H9 (cell line): ENCODE data around the gene SLC34A3. TPM values are rescaled to one million over a fixed set of nuclear protein-coding genes. Genes with fewer than 3 reads are reported as not detected.
A peak's percentile ranks its signal among the peaks of the same experiment; 100 is the strongest.

Source experiments
- DNase-seq: peaks from one replicate; pipeline ENCODE4 v3.0.0-alpha.2; 2017
- H2AFZ ChIP-seq: one replicate; pipeline ENCODE4 v1.6.1; 2013; ENCODE audit warnings: mild to moderate bottlenecking, low read length, control low read depth, moderate library complexity
- H2AK5ac ChIP-seq: 2 replicates; pipeline ENCODE4 v1.6.1; 2013; ENCODE audit warnings: low read length, control low read depth, mixed read lengths; ENCODE audit not compliant: insufficient read length
- H2BK120ac ChIP-seq: one replicate; pipeline ENCODE4 v1.6.1; 2013; ENCODE audit warnings: low read depth, mild to moderate bottlenecking, low read length, control low read depth, inconsistent platforms; ENCODE audit not compliant: poor library complexity, severe bottlenecking
- H2BK12ac ChIP-seq: 2 replicates; pipeline ENCODE4 v1.6.1; 2013; ENCODE audit warnings: low read length, control low read depth, mixed read lengths, low read depth; ENCODE audit not compliant: insufficient read length
- H2BK15ac ChIP-seq: 2 replicates; pipeline ENCODE4 v1.6.1; 2013; ENCODE audit warnings: low read depth, low read length, control low read depth
- H2BK20ac ChIP-seq: one replicate; pipeline ENCODE4 v1.6.1; 2013; ENCODE audit warnings: low read depth, mild to moderate bottlenecking, low read length, control low read depth, inconsistent platforms; ENCODE audit not compliant: poor library complexity, severe bottlenecking
- H2BK5ac ChIP-seq: 2 replicates; pipeline ENCODE4 v1.6.1; 2013; ENCODE audit warnings: low read length, control low read depth, mixed read lengths; ENCODE audit not compliant: insufficient read length
- H3K14ac ChIP-seq: 2 replicates; pipeline ENCODE4 v1.6.1; 2013; ENCODE audit warnings: low read length, control low read depth; ENCODE audit not compliant: insufficient read depth
- H3K18ac ChIP-seq: 2 replicates; pipeline ENCODE4 v1.6.1; 2013; ENCODE audit warnings: low read depth, mild to moderate bottlenecking, mixed read lengths, low read length, control low read depth; ENCODE audit not compliant: insufficient read length
- H3K23ac ChIP-seq: 2 replicates; pipeline ENCODE4 v1.6.1; 2013; ENCODE audit warnings: low read length, control low read depth, mixed read lengths, low read depth; ENCODE audit not compliant: insufficient read length
- H3K23me2 ChIP-seq: 2 replicates; pipeline ENCODE4 v1.6.1; 2013; ENCODE audit warnings: low read depth, mild to moderate bottlenecking, mixed read lengths, low read length, control low read depth; ENCODE audit not compliant: insufficient read length, poor library complexity, severe bottlenecking
- H3K27ac ChIP-seq: 2 replicates; pipeline ENCODE4 v1.5.1; 2013; ENCODE audit warnings: low read length, control low read depth, mixed read lengths, low read depth; ENCODE audit not compliant: insufficient read length
- H3K27me3 ChIP-seq: 2 replicates; pipeline ENCODE4 v1.6.1; 2013; ENCODE audit warnings: low read length, control low read depth, inconsistent platforms; ENCODE audit not compliant: insufficient read depth
- H3K4ac ChIP-seq: 2 replicates; pipeline ENCODE4 v1.6.1; 2013; ENCODE audit warnings: low read depth, mild to moderate bottlenecking, control low read depth, inconsistent platforms, low read length, moderate library complexity
- H3K4me1 ChIP-seq: 2 replicates; pipeline ENCODE4 v1.6.1; 2013; ENCODE audit warnings: low read length, control low read depth, inconsistent platforms; ENCODE audit not compliant: insufficient read depth
- H3K4me2 ChIP-seq: 2 replicates; pipeline ENCODE4 v1.6.1; 2013; ENCODE audit warnings: low read length, control low read depth, mixed read lengths; ENCODE audit not compliant: insufficient read length, insufficient read depth
- H3K56ac ChIP-seq: 2 replicates; pipeline ENCODE4 v1.6.1; 2013; ENCODE audit warnings: low read depth, mild to moderate bottlenecking, mixed read lengths, low read length, control low read depth; ENCODE audit not compliant: insufficient read length
- H3K79me1 ChIP-seq: 2 replicates; pipeline ENCODE4 v1.6.1; 2013; ENCODE audit warnings: low read depth, mild to moderate bottlenecking, moderate library complexity, low read length, control low read depth, inconsistent platforms; ENCODE audit not compliant: insufficient read depth, poor library complexity, severe bottlenecking
- H3K79me2 ChIP-seq: 2 replicates; pipeline ENCODE4 v1.6.1; 2013; ENCODE audit warnings: low read length, control low read depth, inconsistent platforms; ENCODE audit not compliant: insufficient read depth
- H3K9ac ChIP-seq: 2 replicates; pipeline ENCODE4 v1.6.1; 2013; ENCODE audit warnings: low read length, control low read depth, mixed read lengths; ENCODE audit not compliant: insufficient read length; ENCODE audit errors: extremely low read depth
- H3K9me3 ChIP-seq: one replicate; pipeline ENCODE4 v1.6.1; 2013; ENCODE audit warnings: low read depth, low read length, inconsistent platforms; ENCODE audit not compliant: control insufficient read depth
- H3T11ph ChIP-seq: one replicate; pipeline ENCODE4 v1.6.1; 2013; ENCODE audit warnings: mild to moderate bottlenecking, low read length, control low read depth, inconsistent platforms
- H4K20me1 ChIP-seq: one replicate; pipeline ENCODE4 v1.6.1; 2013; ENCODE audit not compliant: control insufficient read depth, insufficient read length, insufficient read depth
- H4K5ac ChIP-seq: 2 replicates; pipeline ENCODE4 v1.6.1; 2013; ENCODE audit warnings: low read depth, mild to moderate bottlenecking, mixed read lengths, low read length, control low read depth; ENCODE audit not compliant: insufficient read length
- H4K8ac ChIP-seq: replicated peaks from 2 replicates; pipeline ENCODE4 v1.6.1; 2013; ENCODE audit warnings: low read length, control low read depth, mixed read lengths, low read depth; ENCODE audit not compliant: insufficient read length
- H4K91ac ChIP-seq: 2 replicates; pipeline ENCODE4 v1.6.1; 2013; ENCODE audit warnings: low read depth, mild to moderate bottlenecking, moderate library complexity, mixed read lengths, low read length, control low read depth; ENCODE audit not compliant: insufficient read length
- H3K27ac Mint-ChIP-seq, 3 experiments: 2 replicates in 2 of 3; 3 replicates in 1 of 3; pipeline ENCODE4 v1.8.0; 2020 to 2021; ENCODE audit warnings: mixed read lengths in 3 of 3, mild to moderate bottlenecking in 1 of 3, moderate library complexity in 1 of 3
- H3K27me3 Mint-ChIP-seq: 2 replicates; pipeline ENCODE4 v1.8.0; 2021; ENCODE audit warnings: low read depth, mild to moderate bottlenecking, moderate library complexity, mixed read lengths
- H3K36me3 Mint-ChIP-seq, 3 experiments: 2 replicates in 2 of 3; 3 replicates in 1 of 3; pipeline ENCODE4 v1.8.0; 2020 to 2021; ENCODE audit warnings: low read depth in 3 of 3, mixed read lengths in 3 of 3; ENCODE audit not compliant: insufficient read depth in 1 of 3
- H3K4me1 Mint-ChIP-seq, 2 experiments: 2 replicates each; pipeline ENCODE4 v1.8.0; 2020; ENCODE audit warnings: mixed read lengths in 2 of 2
- H3K4me3 Mint-ChIP-seq, 2 experiments: 2 replicates in 1 of 2; 3 replicates in 1 of 2; pipeline ENCODE4 v1.8.0; 2020 to 2021; ENCODE audit warnings: mild to moderate bottlenecking in 2 of 2, mixed read lengths in 2 of 2, moderate library complexity in 1 of 2
- H3K9me3 Mint-ChIP-seq, 2 experiments: 2 replicates in 1 of 2; 3 replicates in 1 of 2; pipeline ENCODE4 v1.8.0; 2020; ENCODE audit warnings: mild to moderate bottlenecking in 2 of 2, mixed read lengths in 2 of 2, moderate library complexity in 1 of 2
- WGBS: extraction: QIAGEN DNeasy Blood & Tissue Kit; methylation state at CpG from one replicate; pipeline ENCODE4 v1.1.7; 2013; ENCODE audit warnings: missing lambda C conversion rate, low lambda C conversion rate, mixed read lengths; ENCODE audit not compliant: insufficient read length; ENCODE audit errors: extremely low coverage; 5-methylcytosine and 5-hydroxymethylcytosine counted together
- total RNA-seq: library from RNA; stranded (reverse); gene quantifications from 2 replicates; pipeline ENCODE4 v1.2.1, GENCODE V29; 2021
- TF ChIP-seq, protein P1 (sequence below): fragments of 200-600 bp; sonication (generic); conservative IDR thresholded peaks from 3 replicates; pipeline ENCODE4 v1.8.0; 2021; ENCODE audit warnings: antibody characterized with exemption, mild to moderate bottlenecking

SLC34A3 gene
- total RNA-seq, 1 experiment from 2014 or later = not detected

GRCh38 chr9:137244486-137245449 lies 14.1 kb downstream of the SLC34A3 start:
- Histone ChIP-seq H4K5ac (no peak overlapping the region), H3K79me1 (no peaks in the 10 kb centered on the region), H3K4ac (no peak overlapping the region), H3K14ac (no peak overlapping the region), H4K20me1 (peaks cover 3% of the 10 kb centered on the region), H3K4me1 (no peaks in the 10 kb centered on the region; the same call in 1 of the 2 replicates), H3K9ac (no peak overlapping the region), H3K9me3 (no peaks in the 10 kb centered on the region), H3K18ac (no peak overlapping the region), H2BK20ac (no peak overlapping the region), H3K27me3 (no peaks in the 10 kb centered on the region), H3K79me2 (no peaks in the 10 kb centered on the region), H3K56ac (no peak overlapping the region), H2BK15ac (no peak overlapping the region), H2BK5ac (no peak overlapping the region), H3K23ac (no peak overlapping the region), H3K23me2 (peaks cover 12% of the 10 kb centered on the region), H2BK12ac (no peak overlapping the region), H3T11ph (no peak overlapping the region), H2AK5ac (no peak overlapping the region), H4K91ac (no peak overlapping the region), H2AFZ (no peak overlapping the region), H3K27ac (no peak overlapping the region), H2BK120ac (no peak overlapping the region), H4K8ac (no peak overlapping the region), H3K4me2 (no peak overlapping the region)
- H3K27ac Mint-ChIP-seq = peak overlapping the region; percentile 39 to 80 (median 79); a peak in 5 of 7 replicates
- peak; percentile 67 for DNase-seq
- H3K9me3 Mint-ChIP-seq = no peaks in the 10 kb centered on the region; a peak in 2 of 5 replicates
- TF ChIP-seq, protein P1, sequence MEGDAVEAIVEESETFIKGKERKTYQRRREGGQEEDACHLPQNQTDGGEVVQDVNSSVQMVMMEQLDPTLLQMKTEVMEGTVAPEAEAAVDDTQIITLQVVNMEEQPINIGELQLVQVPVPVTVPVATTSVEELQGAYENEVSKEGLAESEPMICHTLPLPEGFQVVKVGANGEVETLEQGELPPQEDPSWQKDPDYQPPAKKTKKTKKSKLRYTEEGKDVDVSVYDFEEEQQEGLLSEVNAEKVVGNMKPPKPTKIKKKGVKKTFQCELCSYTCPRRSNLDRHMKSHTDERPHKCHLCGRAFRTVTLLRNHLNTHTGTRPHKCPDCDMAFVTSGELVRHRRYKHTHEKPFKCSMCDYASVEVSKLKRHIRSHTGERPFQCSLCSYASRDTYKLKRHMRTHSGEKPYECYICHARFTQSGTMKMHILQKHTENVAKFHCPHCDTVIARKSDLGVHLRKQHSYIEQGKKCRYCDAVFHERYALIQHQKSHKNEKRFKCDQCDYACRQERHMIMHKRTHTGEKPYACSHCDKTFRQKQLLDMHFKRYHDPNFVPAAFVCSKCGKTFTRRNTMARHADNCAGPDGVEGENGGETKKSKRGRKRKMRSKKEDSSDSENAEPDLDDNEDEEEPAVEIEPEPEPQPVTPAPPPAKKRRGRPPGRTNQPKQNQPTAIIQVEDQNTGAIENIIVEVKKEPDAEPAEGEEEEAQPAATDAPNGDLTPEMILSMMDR = no peak
- peaks cover 17 to 26% of the 10 kb centered on the region in 2 experiments for H3K4me1 Mint-ChIP-seq
- H3K27me3 Mint-ChIP-seq = peaks cover 35% of the 10 kb centered on the region
- peak overlapping the region in 1 of 2 experiments; percentile 54; a peak in 2 of 5 replicates for H3K4me3 Mint-ChIP-seq
- peaks cover 19 to 26% (median 19%) of the 10 kb centered on the region in 3 experiments for H3K36me3 Mint-ChIP-seq
- WGBS = no CpG with 5 or more reads among the region's 36 CpGs
